T-helper 17 cell (primary cell): ENCODE results near the gene FBLN1. TPM values are rescaled to one million over a fixed set of nuclear protein-coding genes. Genes with fewer than 3 reads are reported as not detected.

Experiments
- ATAC-seq: fragments of 150-1000 bp; cut with Tn5 transposase; 2 replicates; pipeline ENCODE4 v1.10.0; 2021; ENCODE audit warnings: mild to moderate bottlenecking, moderate library complexity
- DNase-seq, 3 donors: peaks; one replicate each; pipeline versions ENCODE4 v3.0.0 to v3.0.0-alpha.2; 2020 to 2021
- H3K9me3 ChIP-seq: one replicate; pipeline ENCODE4 v1.7.0; 2013; ENCODE audit warnings: low read length, mild to moderate bottlenecking; ENCODE audit not compliant: control insufficient read depth, poor library complexity, severe bottlenecking
- H3K27ac Mint-ChIP-seq: one replicate; pipeline ENCODE4 v1.8.0; 2022; ENCODE audit warnings: mild to moderate bottlenecking, moderate library complexity, mixed read lengths
- H3K27me3 Mint-ChIP-seq: one replicate; pipeline ENCODE4 v1.8.0; 2022; ENCODE audit warnings: mixed read lengths
- H3K36me3 Mint-ChIP-seq: one replicate; pipeline ENCODE4 v1.8.0; 2022; ENCODE audit warnings: low read depth, mixed read lengths
- H3K4me1 Mint-ChIP-seq: one replicate; pipeline ENCODE4 v1.8.0; 2022; ENCODE audit warnings: mild to moderate bottlenecking, mixed read lengths
- H3K4me3 Mint-ChIP-seq: one replicate; pipeline ENCODE4 v1.8.0; 2022; ENCODE audit warnings: mild to moderate bottlenecking, moderate library complexity, mixed read lengths
- total RNA-seq, 4 donors: library from RNA in 2 of 4; stranded (reverse) in 2 of 4; gene quantifications; one replicate each; pipeline ENCODE4 v1.2.3 and lab custom pipeline; 2022 to 2026

Gene FBLN1
- total RNA-seq, 2 donors from 2014 or later, result 0.34 to 0.90 TPM

DNA sequence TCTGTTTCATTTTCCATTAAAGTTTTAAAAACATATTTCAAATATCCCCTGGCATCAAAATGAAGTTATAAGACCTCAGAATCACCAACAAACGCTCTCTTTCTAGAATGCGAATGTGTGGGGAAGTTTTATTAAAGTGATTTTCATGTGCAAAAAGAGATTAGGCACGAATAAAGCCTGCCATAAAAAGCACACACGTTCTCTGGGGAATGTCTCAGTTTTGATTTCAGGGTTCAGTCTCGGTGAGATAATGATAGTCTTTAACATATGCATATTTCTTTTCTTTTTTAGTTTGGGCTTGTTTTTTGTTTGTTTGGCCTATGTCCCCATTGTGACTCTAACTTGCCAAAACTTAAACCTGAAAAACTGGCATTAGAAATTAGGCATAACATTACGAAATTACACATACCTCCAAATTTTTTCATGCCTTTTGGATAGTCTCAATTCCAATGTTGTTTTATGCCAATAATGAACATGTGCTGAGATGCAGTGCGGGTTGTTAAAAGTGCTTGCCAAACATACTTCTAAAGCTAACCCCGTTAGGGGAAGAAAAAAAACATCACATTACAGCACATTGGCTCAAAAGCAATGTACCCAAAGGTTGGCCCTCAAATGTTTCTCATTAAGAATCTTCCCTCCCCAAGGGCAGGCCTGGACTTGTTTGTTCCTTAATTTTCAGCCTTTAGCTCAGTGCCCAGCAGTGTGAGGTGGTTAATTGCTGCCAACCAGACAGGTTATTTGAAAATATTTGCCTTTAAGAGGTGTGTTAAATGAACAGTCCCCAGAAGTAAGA lies 33.2 kb upstream of the FBLN1 start:
- no peaks in the 10 kb centered on the region for H3K9me3 ChIP-seq
- no peak for ATAC-seq
- H3K27me3 Mint-ChIP-seq, result peaks cover 11% of the 10 kb centered on the region
- H3K4me1 Mint-ChIP-seq, result peaks cover 3% of the 10 kb centered on the region
- H3K36me3 Mint-ChIP-seq, result no peaks in the 10 kb centered on the region
- no peak overlapping the region for H3K4me3 Mint-ChIP-seq
- DNase-seq, result no peak
- no peak overlapping the region for H3K27ac Mint-ChIP-seq

DNA sequence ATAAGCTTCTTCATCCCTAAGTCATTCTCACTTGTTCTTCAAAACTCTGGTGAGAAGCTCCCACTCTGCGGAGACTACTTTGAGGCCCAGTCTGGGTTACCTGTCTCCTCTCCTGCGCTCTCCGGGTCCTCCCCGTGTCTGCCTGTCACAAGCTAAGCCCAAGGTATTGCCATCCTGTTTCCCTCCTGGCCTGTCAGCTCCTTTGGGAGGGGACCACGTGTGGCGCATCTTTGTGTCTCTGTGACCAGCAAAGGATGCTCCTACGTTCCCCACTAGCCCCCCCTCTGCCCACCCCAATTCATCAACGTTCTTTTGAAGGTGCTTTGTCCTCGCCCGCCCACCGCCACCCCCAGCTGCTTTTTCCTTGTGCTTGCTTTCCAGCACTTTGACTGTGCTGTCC lies 31.8 kb upstream of the FBLN1 start:
- ATAC-seq, result no peak
- Mint-ChIP-seq H3K4me3 (no peak overlapping the region), H3K4me1 (peaks cover 3% of the 10 kb centered on the region), H3K27me3 (peaks cover 21% of the 10 kb centered on the region), H3K27ac (no peak overlapping the region), H3K36me3 (no peaks in the 10 kb centered on the region)
- no peak for DNase-seq
- no peaks in the 10 kb centered on the region for H3K9me3 ChIP-seq

DNA sequence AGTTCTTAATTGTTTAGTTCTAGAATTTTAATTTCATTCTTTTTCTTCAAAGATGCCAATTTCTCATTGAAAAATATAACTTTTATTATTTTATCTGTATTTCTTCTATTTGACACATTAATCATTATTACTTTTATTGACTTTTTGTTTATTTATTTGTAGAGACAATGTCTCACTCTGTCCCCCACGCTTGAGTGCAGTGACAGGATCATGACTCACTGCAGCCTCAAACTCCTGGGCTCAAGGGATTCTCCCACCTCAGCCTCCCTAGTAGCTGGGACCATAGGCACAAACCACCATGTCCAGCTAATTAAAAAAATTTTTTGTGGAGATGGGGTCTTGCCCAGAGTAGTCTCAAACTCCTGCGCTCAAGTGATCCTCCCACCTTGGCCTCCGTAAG lies 30.3 kb upstream of the FBLN1 start:
- H3K9me3 ChIP-seq, result no peaks in the 10 kb centered on the region
- peaks cover 3% of the 10 kb centered on the region for H3K36me3 Mint-ChIP-seq
- no peak overlapping the region for H3K4me3 Mint-ChIP-seq
- no peak for ATAC-seq
- peaks cover 31% of the 10 kb centered on the region for H3K27me3 Mint-ChIP-seq
- no peak overlapping the region for H3K27ac Mint-ChIP-seq
- no peak for DNase-seq
- peaks cover 3% of the 10 kb centered on the region for H3K4me1 Mint-ChIP-seq

DNA sequence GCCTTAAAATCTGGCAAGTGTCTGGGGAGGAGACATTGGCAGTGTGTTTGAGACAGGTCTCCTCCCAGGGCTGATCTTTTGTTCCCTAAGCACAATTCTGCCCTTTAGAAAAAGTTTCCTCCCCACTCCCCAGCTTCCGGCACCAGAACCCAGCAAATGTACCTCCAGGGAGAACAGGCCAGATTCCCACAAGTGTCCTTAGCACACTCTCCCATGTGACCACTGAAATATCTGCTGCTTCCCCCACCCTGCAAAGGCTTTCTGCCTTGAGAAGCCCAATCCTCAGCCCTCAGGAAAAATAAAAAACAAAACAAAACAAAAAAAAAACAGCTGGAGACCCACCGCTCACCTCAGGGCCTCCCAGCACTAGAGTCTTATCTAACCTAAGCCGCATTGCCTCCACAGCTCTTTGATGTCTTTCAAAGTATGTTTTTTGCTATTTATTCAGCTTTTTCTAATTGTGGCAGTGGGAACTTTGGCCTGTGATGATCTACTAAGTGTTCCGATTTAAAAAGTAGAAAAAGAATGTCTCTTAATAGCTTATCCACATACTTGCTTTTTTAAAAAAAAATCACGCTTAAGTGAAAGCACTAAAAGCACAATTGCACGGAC lies 29.0 kb upstream of the FBLN1 start:
- ATAC-seq, result no peak
- peaks cover 3% of the 10 kb centered on the region for H3K36me3 Mint-ChIP-seq
- H3K4me1 Mint-ChIP-seq, result peaks cover 3% of the 10 kb centered on the region

DNA sequence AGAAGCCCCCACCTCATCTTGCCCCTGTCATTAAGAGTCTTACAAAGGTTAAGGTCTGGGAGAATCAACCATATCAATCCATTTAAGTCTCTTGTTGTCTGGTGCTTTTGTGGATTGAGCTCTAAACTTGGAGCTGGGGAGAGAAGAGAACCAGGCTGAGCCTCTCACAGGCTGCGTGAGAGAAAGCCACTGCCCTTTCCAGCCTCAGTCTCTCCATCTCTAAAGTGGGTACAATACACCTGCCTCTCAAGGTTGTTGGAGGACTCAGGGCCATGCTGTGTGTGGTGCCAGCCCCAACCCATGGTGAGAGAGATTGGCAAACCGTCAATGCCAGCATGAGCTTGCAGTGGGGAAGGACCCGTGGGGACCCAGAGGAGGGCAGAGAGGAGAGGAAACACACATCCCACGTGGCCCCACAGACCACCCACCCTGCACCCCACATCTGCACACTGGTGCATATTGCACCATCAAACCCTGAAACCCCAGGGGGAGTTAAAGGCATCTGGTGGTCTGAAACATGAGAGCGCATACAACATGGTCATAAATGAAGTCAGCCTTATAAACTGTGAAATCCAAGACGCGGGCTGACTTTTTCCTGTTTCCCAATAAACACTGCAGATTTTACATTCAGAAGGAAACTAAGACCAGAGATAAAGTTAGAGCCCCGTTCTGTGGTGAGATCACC lies 27.5 kb upstream of the FBLN1 start:
- H3K4me3 Mint-ChIP-seq, result no peak overlapping the region
- DNase-seq (no peak), ATAC-seq (no peak)
- H3K27me3 Mint-ChIP-seq, result peaks cover 43% of the 10 kb centered on the region
- peaks cover 3% of the 10 kb centered on the region for H3K36me3 Mint-ChIP-seq
- peaks cover 3% of the 10 kb centered on the region for H3K4me1 Mint-ChIP-seq
- peak overlapping the region; percentile 24 for H3K27ac Mint-ChIP-seq
- H3K9me3 ChIP-seq, result no peaks in the 10 kb centered on the region

More for the DNA sequence above, 29.0 kb upstream of the FBLN1 start:
- H3K27me3 Mint-ChIP-seq, result peaks cover 43% of the 10 kb centered on the region
- H3K9me3 ChIP-seq, result no peaks in the 10 kb centered on the region
- no peak overlapping the region for H3K4me3 Mint-ChIP-seq
- no peak overlapping the region for H3K27ac Mint-ChIP-seq
- DNase-seq, result no peak

DNA sequence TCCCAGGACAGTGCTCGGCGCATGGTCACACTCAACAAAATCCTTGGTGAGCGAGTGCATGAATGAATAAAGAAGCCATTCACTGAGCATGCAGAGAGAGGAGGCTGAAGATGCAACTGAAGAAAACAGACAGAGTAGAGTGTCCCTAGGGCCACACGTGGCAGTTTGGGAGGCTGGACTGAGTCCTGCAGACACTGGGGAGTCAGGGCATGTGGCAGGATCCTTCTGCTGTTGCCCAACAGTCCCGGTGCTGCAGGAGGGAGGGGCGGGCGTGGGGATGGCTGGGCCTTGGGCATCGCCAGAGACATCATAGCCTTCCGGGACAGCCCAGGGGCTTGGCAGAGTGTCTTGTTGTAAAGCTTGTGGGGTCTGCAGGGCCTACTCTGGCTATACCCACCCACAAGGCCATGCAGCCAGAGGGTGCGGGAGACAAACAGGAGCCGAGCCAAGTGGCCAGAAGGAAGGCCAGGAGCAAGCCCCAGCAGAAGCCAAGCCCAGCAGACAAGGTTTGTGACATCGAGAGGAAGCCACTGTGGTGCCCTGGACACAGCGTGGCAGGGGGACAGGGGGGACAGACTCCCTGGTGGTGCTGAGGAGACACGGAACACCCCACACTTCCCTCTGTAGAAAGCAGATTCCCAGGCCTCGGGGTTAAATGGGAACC lies 26.7 kb upstream of the FBLN1 start:
- Mint-ChIP-seq H3K27ac (no peak overlapping the region), H3K36me3 (peaks cover 3% of the 10 kb centered on the region), H3K4me1 (peaks cover 3% of the 10 kb centered on the region), H3K27me3 (peaks cover 43% of the 10 kb centered on the region), H3K4me3 (no peak overlapping the region)
- ATAC-seq, result no peak
- no peak for DNase-seq
- H3K9me3 ChIP-seq, result no peaks in the 10 kb centered on the region

DNA sequence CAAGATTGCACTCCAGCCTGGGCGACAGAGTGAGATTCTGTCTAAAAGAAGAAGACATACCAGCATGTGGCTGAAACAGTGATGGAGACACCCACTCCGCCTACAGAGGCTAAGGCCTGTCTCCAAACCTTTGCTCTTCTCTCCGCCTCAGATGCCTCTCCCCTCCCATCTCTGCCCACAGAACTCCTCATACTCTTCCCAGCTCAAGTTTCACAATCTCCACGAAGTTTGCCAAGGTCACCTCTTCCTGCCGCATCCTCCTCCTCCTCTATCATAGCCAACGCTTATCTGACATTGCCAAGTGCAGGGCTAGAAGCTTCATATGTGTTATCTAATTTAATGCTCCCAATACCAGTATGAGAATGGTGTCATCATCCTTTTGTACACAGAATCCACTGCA lies 25.9 kb upstream of the FBLN1 start:
- no peaks in the 10 kb centered on the region for H3K9me3 ChIP-seq
- Mint-ChIP-seq H3K4me3 (no peak overlapping the region), H3K36me3 (peaks cover 3% of the 10 kb centered on the region), H3K4me1 (no peaks in the 10 kb centered on the region), H3K27ac (no peak overlapping the region), H3K27me3 (peaks cover 43% of the 10 kb centered on the region)
- no peak for ATAC-seq
- DNase-seq, result no peak

DNA sequence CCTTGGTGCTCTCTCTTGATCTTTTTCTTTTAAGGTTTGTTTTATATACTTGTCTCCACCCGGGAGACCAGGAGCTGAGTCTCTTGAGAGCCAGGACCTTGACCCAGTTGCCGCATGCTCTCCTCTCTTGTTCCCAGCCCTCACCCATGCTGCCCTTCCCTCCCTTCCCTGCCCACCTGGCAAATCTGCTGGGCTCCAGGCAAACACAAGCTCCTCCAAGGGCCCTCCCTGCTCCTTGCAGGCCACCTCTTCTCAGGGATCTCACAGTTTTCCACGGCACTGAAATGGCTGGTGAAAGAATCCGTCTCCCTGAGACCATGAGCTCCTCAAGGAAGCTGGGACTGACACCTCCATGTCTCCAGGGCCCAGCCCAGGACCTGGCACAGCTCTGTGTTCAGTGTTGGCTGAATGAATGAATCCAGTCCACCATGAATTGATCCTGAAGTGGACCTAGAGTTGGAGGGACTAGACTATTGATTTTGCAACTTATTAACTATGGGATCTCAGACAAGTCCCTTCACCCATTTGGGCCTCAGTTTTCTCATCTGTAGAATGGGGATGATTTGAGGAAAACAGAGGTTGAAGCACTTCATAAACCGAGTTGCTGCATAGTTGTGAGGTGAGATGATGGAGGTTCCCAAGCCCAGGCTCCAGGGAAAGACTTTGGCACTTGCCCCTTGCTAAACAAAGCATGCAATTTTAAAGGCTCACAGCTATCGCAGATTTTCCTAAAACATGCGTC lies 25.1 kb upstream of the FBLN1 start:
- no peak for DNase-seq
- H3K36me3 Mint-ChIP-seq, result peaks cover 3% of the 10 kb centered on the region
- H3K4me1 Mint-ChIP-seq, result no peaks in the 10 kb centered on the region
- no peak for ATAC-seq
- H3K27me3 Mint-ChIP-seq, result peaks cover 45% of the 10 kb centered on the region
- no peaks in the 10 kb centered on the region for H3K9me3 ChIP-seq
- H3K27ac Mint-ChIP-seq, result no peak overlapping the region
- no peak overlapping the region for H3K4me3 Mint-ChIP-seq

DNA sequence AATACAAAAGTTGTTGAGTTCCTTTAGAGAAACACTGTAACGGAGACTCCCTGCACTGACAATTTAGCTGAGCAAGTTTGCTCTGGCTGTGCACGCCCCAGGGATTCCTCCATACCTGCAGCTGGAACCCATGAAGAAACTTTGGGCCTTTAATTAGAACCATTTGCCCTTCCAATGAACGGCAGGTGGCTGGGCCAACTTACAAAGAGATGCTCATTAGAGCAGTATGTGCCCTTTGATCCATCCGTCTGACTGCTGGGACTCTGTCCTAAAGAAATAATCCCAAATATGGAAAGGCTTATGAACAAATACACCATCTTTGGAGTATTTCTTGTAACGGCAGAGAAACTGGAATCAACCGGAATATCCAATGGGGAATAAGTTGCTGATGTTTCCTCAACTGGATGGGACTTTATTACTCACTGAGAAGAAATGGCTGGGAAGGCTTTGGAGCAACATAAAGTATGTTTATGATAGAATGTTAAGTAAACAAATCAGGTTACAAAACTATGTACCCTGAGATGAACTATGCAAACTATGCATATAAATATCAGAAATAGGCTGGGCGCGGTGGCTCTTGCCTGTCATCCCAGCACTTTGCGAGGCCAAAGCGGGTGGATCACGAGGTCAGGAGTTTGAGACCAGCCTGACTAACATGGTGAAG lies 24.4 kb upstream of the FBLN1 start:
- no peaks in the 10 kb centered on the region for H3K9me3 ChIP-seq
- DNase-seq (no peak), ATAC-seq (no peak)

DNA sequence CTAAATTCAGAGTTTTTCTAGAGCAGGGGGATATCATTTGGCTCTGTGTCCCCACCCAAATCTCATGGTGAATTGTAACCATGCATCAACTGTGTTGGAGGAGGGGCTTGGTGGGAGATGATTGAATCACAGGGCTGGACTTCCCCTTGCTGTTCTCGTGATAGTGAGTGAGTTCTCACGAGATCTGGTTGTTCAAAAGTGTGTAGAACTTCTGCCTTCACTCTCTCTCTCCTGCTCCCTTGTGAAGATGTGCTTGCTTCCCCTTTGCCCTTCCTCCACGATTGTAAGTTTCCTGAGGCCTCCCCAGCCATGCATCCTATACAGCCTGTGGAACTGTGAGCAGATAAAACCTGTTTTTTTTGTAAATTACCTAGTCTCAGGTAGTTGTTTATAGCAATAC lies 22.0 kb upstream of the FBLN1 start:
- H3K9me3 ChIP-seq, result no peaks in the 10 kb centered on the region
- peaks cover 3% of the 10 kb centered on the region for H3K36me3 Mint-ChIP-seq
- no peak overlapping the region for H3K27ac Mint-ChIP-seq
- H3K4me3 Mint-ChIP-seq, result no peak overlapping the region
- DNase-seq (no peak), ATAC-seq (no peak)
- peaks cover 3% of the 10 kb centered on the region for H3K4me1 Mint-ChIP-seq
- peaks cover 50% of the 10 kb centered on the region for H3K27me3 Mint-ChIP-seq

More for the DNA sequence above, 24.4 kb upstream of the FBLN1 start:
- H3K27ac Mint-ChIP-seq, result no peak overlapping the region
- H3K36me3 Mint-ChIP-seq, result peaks cover 3% of the 10 kb centered on the region
- no peaks in the 10 kb centered on the region for H3K4me1 Mint-ChIP-seq
- H3K4me3 Mint-ChIP-seq, result no peak overlapping the region
- H3K27me3 Mint-ChIP-seq, result peaks cover 48% of the 10 kb centered on the region

DNA sequence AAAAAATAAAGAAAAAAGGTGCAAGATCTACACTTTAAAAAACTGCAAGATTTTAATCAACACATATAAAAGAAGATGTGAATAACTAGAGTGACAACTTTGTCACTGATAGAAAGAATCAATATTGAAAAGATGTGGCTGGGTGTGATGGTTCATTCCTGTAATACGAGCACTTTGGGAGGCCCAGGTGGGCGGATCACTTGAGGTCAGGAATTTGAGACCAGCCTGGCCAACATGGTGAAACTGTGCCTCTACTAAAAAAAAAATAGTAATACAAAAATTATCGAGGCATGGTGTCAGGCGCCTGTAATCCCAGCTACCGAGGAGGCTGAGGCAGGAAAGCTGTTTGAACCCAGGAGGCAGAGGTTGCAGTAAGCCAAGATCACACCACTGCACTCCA lies 21.0 kb upstream of the FBLN1 start:
- DNase-seq (no peak), ATAC-seq (no peak)
- Mint-ChIP-seq H3K4me1 (peaks cover 3% of the 10 kb centered on the region), H3K27ac (no peak overlapping the region), H3K36me3 (peaks cover 3% of the 10 kb centered on the region), H3K4me3 (no peak overlapping the region), H3K27me3 (peaks cover 50% of the 10 kb centered on the region)
- no peaks in the 10 kb centered on the region for H3K9me3 ChIP-seq

DNA sequence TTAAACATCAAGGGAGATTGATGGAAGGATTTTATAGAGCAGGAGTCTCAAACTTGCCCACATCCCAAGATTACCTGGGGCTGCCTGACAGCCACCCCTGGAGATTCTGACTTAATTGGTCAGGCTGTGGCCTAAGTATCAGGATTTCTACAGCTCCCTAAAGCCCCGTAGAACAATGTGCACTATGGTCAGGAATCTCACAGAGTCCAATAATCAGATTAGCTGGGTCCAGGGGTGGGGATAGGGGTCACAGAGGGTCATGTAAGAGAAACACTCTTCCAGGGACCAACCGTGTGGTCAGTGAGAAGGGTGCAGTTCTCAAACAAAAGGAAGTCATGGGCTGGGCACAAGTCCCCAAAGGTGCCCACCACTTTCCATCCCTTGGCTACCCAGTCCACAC lies 20.5 kb upstream of the FBLN1 start:
- peaks cover 50% of the 10 kb centered on the region for H3K27me3 Mint-ChIP-seq
- no peak overlapping the region for H3K27ac Mint-ChIP-seq
- DNase-seq (no peak), ATAC-seq (no peak)
- H3K4me3 Mint-ChIP-seq, result no peak overlapping the region
- H3K9me3 ChIP-seq, result no peaks in the 10 kb centered on the region
- H3K4me1 Mint-ChIP-seq, result peaks cover 3% of the 10 kb centered on the region
- H3K36me3 Mint-ChIP-seq, result no peaks in the 10 kb centered on the region
